Measurements from ENCODE around the gene ABCC8.

Gene ABCC8
- total RNA-seq = 0 to 1.3 (median 0.31) reads per million in 4 experiments

GRCh38 chr11:17476317-17477083 is at the start of gene ABCC8:
Gene ABCC8 (minus strand): TSS chr11:17476845. CDS start chr11:17476776, 69 bp downstream.
- DNase-seq = no peak

GRCh38 chr11:17526326-17526725 is 49.7 kb upstream of the ABCC8 start:
- DNase-seq = no peak

- DNase-seq = no peak
Measured at GRCh38 chr11:17525570-17525969, 48.9 kb upstream of the ABCC8 start.

- DNase-seq = no peak
Measured at GRCh38 chr11:17524221-17524620, 47.6 kb upstream of the ABCC8 start.

GRCh38 chr11:17522655-17523054 is 46.0 kb upstream of the ABCC8 start:
- no peak for DNase-seq

- no peak for DNase-seq
Measured at GRCh38 chr11:17521106-17521900, 44.7 kb upstream of the ABCC8 start.

GRCh38 chr11:17519061-17519885 is 42.6 kb upstream of the ABCC8 start:
- DNase-seq = no peak

- no peak for DNase-seq
Measured at GRCh38 chr11:17518366-17518765, 41.7 kb upstream of the ABCC8 start.

- DNase-seq = no peak
Measured at GRCh38 chr11:17517186-17517585, 40.5 kb upstream of the ABCC8 start.

- DNase-seq = no peak
Measured at GRCh38 chr11:17516551-17517150, 40.0 kb upstream of the ABCC8 start.

GRCh38 chr11:17515443-17516176 is 39.0 kb upstream of the ABCC8 start:
- DNase-seq = no peak

- no peak for DNase-seq
Measured at GRCh38 chr11:17514476-17514875, 37.8 kb upstream of the ABCC8 start.

GRCh38 chr11:17513853-17514252 is 37.2 kb upstream of the ABCC8 start:
- no peak for DNase-seq

- DNase-seq = no peak
Measured at GRCh38 chr11:17512101-17512500, 35.5 kb upstream of the ABCC8 start.

- no peak for DNase-seq
Measured at GRCh38 chr11:17511571-17511970, 34.9 kb upstream of the ABCC8 start.

- no peak for DNase-seq
Measured at GRCh38 chr11:17510507-17511206, 34.0 kb upstream of the ABCC8 start.

- no peak for DNase-seq
Measured at GRCh38 chr11:17508791-17509190, 32.1 kb upstream of the ABCC8 start.

- no peak for DNase-seq
Measured at GRCh38 chr11:17508306-17508705, 31.7 kb upstream of the ABCC8 start.

GRCh38 chr11:17507773-17508172 is 31.1 kb upstream of the ABCC8 start:
- DNase-seq = no peak

GRCh38 chr11:17506942-17507341 is 30.3 kb upstream of the ABCC8 start:
- no peak for DNase-seq

- no peak for DNase-seq
Measured at GRCh38 chr11:17506314-17506713, 29.7 kb upstream of the ABCC8 start.

Data from effector CD8-positive, alpha-beta T cell (primary cell).